Activated B cell treated with CpG ODN at 0.5 μM for 24 hours (primary cell): Measurements from ENCODE around the gene INA. TPM values are rescaled to one million over a fixed set of nuclear protein-coding genes. Genes with fewer than 3 reads are reported as not detected.

Source experiments
- ATAC-seq: fragments of 200-7000 bp; cut with Tn5 transposase; one replicate; pipeline ENCODE4 v1.10.0; 2021; ENCODE audit warnings: low read depth, mild to moderate bottlenecking, moderate library complexity
- CTCF ChIA-PET: fragments of 350-600 bp; sonication (Branson Sonifier 250); formaldehyde crosslinking; loops from one replicate; lab custom pipeline; 2021; ENCODE audit warnings: antibody characterized with exemption; lab: Charles Lee
- POLR2A ChIA-PET: fragments of 350-600 bp; sonication (Branson Sonifier 250); formaldehyde crosslinking; loops from one replicate; lab custom pipeline; 2021; ENCODE audit warnings: antibody characterized with exemption; lab: Charles Lee
- DNase-seq: peaks from one replicate; pipeline ENCODE4 v3.0.0; 2022
- H3K27ac Mint-ChIP-seq: one replicate; pipeline ENCODE4 v1.8.0; 2020; ENCODE audit warnings: mixed read lengths
- H3K27me3 Mint-ChIP-seq: one replicate; pipeline ENCODE4 v1.8.0; 2021; ENCODE audit warnings: mixed read lengths
- H3K36me3 Mint-ChIP-seq: one replicate; pipeline ENCODE4 v1.8.0; 2021; ENCODE audit warnings: low read depth, mixed read lengths
- H3K4me1 Mint-ChIP-seq: one replicate; pipeline ENCODE4 v1.8.0; 2021; ENCODE audit warnings: mixed read lengths
- H3K4me3 Mint-ChIP-seq: one replicate; pipeline ENCODE4 v1.8.0; 2020; ENCODE audit warnings: mild to moderate bottlenecking, mixed read lengths
- H3K9me3 Mint-ChIP-seq: one replicate; pipeline ENCODE4 v1.8.0; 2020; ENCODE audit warnings: mixed read lengths
- CTCF ChIP-seq: fragments of 200-600 bp; IDR thresholded peaks from one replicate; pipeline ENCODE4 v1.8.0; 2022; ENCODE audit warnings: antibody characterized with exemption, mild to moderate bottlenecking
- intact Hi-C: fragments of 100-400 bp; cut with micrococcal nuclease; formaldehyde crosslinking; loops from one replicate; pipeline ENCODE4 v1.15.1; 2024
- total RNA-seq: library from RNA; stranded (reverse); gene quantifications from 2 replicates; pipeline ENCODE4 v1.2.3, GENCODE V29; 2022

INA gene
- total RNA-seq, 1 donor from 2014 or later, result not detected

DNA sequence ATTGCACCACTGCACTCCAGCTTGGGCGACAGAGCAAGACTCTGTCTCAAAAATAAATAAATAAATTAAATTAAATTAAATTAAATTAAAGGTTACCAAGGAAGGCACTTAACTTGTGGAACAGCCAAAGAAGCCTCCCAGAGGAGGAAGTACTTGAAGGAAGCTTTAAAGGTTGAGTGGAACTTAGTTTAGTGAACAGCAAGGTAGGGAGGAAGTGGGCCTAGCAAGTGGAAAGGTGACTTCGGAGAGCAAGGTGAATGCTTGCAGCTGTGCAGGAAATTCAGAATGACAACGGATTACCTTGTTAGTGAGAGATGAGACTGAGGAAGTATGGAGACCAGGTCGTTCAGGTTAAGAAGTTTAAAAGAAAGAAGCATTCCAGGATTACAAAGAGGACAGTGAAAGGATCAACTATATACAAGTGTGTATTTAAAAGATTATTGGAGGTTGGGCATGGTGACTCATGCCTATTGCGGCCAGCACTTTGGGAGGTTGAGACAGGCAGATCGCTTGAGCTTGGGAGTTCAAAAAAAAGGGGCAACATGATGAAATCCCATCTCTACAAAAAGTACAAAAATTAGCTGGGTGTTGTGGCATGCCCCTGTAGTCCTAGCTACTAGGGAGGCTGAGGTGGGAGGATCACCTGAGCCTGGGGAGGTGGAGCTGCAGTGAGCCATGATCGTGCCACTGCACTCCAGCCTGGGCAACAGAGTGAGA, 44.0 kb upstream of the INA start:
- H3K27ac Mint-ChIP-seq, result no peak overlapping the region
- no peak for TF ChIP-seq CTCF
- CTCF ChIA-PET, result no interaction called here

DNA sequence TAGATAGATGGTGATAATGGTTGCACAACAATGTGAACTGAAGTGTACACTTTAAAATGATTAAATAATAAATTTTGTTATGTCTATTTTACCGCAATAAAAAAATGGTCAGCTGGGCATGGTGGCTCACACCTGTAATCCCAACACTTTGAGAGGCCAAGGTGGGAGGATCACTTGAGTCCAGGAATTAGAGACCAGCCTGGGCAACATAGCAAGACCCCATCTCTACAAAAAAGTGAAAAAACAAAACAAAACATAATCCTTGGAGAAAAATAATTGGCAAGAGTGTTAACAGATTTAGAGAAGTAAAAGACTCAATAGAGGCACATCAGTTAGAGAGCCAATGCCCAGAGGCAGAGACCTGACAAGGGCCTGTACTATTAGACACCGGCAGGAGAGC, 41.2 kb upstream of the INA start:
- no peaks in the 10 kb centered on the region for H3K27me3 Mint-ChIP-seq
- H3K4me3 Mint-ChIP-seq, result no peak overlapping the region
- intact Hi-C loops, result no loop called here
- ChIA-PET POLR2A (no interaction called here), CTCF (no interaction called here)
- peaks cover 14% of the 10 kb centered on the region for H3K4me1 Mint-ChIP-seq
- ATAC-seq (no peak), DNase-seq (no peak)
- H3K36me3 Mint-ChIP-seq, result no peaks in the 10 kb centered on the region
- TF ChIP-seq CTCF, result no peak
- H3K27ac Mint-ChIP-seq, result no peak overlapping the region
- H3K9me3 Mint-ChIP-seq, result no peaks in the 10 kb centered on the region

More for the DNA sequence above, 44.0 kb upstream of the INA start:
- H3K4me3 Mint-ChIP-seq, result no peak overlapping the region
- DNase-seq (no peak), ATAC-seq (no peak)
- no peaks in the 10 kb centered on the region for H3K9me3 Mint-ChIP-seq
- intact Hi-C loops, result no loop called here
- POLR2A ChIA-PET, result interaction anchor here (0.6 kb wide), 1 partner anchor 115 kb away, joined by 3 read pairs; no protein-coding TSS in a partner anchor
- H3K4me1 Mint-ChIP-seq, result peaks cover 4% of the 10 kb centered on the region
- H3K27me3 Mint-ChIP-seq, result no peaks in the 10 kb centered on the region
- no peaks in the 10 kb centered on the region for H3K36me3 Mint-ChIP-seq

GRCh38 chr10:103238506-103239252, 38.3 kb upstream of the INA start:
- CTCF ChIA-PET, result interaction anchor here (0.6 kb wide), 1 partner anchor 411 kb away, joined by 3 read pairs; no protein-coding TSS in a partner anchor
- intact Hi-C loops, result no loop called here
- TF ChIP-seq CTCF, result no peak
- no peak for ATAC-seq
- no peak for DNase-seq
- Mint-ChIP-seq H3K4me1 (peaks cover 21% of the 10 kb centered on the region), H3K27me3 (no peaks in the 10 kb centered on the region), H3K4me3 (no peak overlapping the region), H3K36me3 (no peaks in the 10 kb centered on the region), H3K27ac (no peak overlapping the region), H3K9me3 (no peaks in the 10 kb centered on the region)
- POLR2A ChIA-PET, result interaction anchor here (0.7 to 1.8 kb wide), 2 partner anchors 46 to 321 kb away, joined by 5 to 8 read pairs; partner anchors contain the start of genes CNNM2 and NT5C2

DNA sequence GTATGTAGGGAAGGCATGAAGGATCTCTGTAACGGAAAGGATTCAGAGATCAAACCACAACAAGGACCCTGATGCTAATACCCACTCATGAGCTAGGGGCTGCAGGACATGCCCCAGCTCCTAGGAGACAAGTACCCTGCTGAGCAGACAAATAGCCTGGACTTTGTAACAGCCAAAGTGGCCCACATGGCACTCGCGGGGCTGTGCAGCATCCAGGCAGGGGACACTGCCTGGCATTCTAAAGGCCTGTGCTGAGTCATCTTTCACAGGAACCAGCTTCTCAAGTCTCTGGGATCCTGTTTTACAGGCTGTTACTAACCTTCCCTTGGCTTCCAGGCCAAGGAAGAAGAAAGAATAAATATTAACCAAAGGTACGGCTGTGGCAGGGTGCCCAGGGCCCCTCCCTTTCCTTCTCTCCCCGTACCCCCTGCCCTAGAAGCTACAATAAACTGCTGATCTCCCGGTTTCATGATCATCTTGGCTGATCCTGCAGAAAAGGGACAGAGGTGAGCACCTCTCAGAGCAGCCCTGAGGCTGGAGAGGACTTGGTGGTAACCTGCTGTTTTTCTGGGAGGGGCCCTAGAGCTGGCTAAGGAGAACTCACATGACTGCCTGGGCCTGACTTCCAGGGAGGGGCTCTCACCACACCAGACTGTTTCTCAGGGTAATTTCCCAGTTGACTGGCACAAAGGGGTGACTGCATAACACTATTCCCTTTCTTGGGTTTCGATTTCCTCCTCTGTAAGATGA, 35.5 kb upstream of the INA start:
- Mint-ChIP-seq H3K9me3 (no peaks in the 10 kb centered on the region), H3K4me3 (no peak overlapping the region), H3K4me1 (peaks cover 23% of the 10 kb centered on the region), H3K36me3 (no peaks in the 10 kb centered on the region), H3K27me3 (peaks cover 4% of the 10 kb centered on the region), H3K27ac (peak overlapping the region; percentile 5)
- TF ChIP-seq CTCF, result no peak
- ATAC-seq, result no peak
- POLR2A ChIA-PET, result interaction anchor here (1.3 kb wide), 1 partner anchor 48 kb away, joined by 3 read pairs; the partner anchor contains the start of gene NT5C2
- DNase-seq, result no peak
- CTCF ChIA-PET, result interaction anchor here (1.2 kb wide), 1 partner anchor 324 kb away, joined by 4 read pairs; the partner anchor contains the start of gene CNNM2
- intact Hi-C loops, result loop anchor here (2.0 to 10.0 kb wide), 3 partner anchors 61 to 139 kb away; no protein-coding TSS in a partner anchor
